Measurements from ENCODE around the gene UNK. TPM values are rescaled to one million over a fixed set of nuclear protein-coding genes. Genes with fewer than 3 reads are reported as not detected.
A peak's percentile ranks its signal among the peaks of the same experiment; 100 is the strongest.

UNK gene
- total and polyA plus RNA-seq, 2 donors (not counting 1 experiment from before 2014, with no cell fraction given): 35.5 to 70.3 TPM

DNA sequence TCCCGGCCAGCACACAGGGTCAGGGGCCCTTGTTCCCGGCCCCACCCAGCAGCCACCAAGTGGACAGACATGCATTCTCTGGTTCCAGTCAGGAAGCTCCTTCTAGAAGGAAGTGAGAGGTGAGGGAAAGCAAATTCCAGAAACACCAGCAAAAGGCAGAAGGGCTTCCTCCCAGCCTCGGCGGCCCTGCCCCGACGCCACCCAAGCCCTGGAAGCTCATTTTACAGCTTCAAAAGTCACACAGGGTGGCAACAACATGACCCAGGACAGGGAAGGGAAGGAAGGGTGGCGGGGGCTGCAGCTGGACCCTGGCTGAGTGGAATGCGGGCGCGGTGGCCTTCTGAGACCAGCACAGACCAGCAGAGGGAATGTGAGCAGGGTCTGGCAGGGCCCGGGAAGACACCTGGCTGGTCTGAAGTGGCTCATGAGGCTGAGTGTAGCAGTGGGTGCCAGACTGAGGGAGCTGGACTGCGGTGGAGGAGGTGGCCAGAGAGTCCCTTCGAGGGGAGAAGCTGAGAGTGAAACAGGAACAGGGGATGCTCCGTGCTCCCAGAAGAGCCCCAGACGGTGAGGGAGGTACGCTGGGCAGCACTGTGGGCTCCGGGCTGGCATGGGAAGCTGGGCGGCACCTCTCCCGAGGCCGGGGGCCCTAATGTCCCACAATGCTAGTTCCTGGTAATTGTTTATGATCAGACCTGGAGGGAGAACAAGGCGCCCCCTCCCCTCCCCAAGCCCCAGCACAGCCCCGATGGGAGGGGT lies 61.5 kb downstream of the UNK start:
- no peaks in the 10 kb centered on the region for H3K27me3 Mint-ChIP-seq
- WGBS (ENCODE audit: insufficient coverage): 94% methylated on average over 16 of the region's 22 CpGs
- H3K9me3 Mint-ChIP-seq (ENCODE audit: insufficient read depth): no peaks in the 10 kb centered on the region
- peak overlapping the region; percentile 60 for H3K4me3 Mint-ChIP-seq
- intact Hi-C loops (cut with micrococcal nuclease): loop anchor here (1.0 to 10.0 kb wide), 4 partner anchors 9 to 159 kb away; partner anchors contain the start of genes CDK3, TRIM65, UNK and WBP2
- H3K4me2 ChIP-seq (replicated peaks; ENCODE audit: low read depth, low read length, poor library complexity, severe bottlenecking): no peak overlapping the region
- no peak overlapping the region for H3K4me3 ChIP-seq (ENCODE audit: control extremely low read depth in 1 of 5, extremely low read depth in 1 of 5, insufficient read depth in 1 of 5, low read depth in 2 of 5, low read length in 4 of 5)
- ATAC-seq (ENCODE audit: low read depth): no peak
- H2AFZ ChIP-seq (ENCODE audit: insufficient read depth, low read depth, low read length, poor library complexity, severe bottlenecking): no peak overlapping the region
- DNase-seq: no peak
- POLR2A ChIA-PET: interaction anchor here (0.6 to 4.5 kb wide), 6 partner anchors 9 to 61 kb away, joined by 3 to 82 read pairs (median 6); partner anchors contain the start of genes TRIM65, UNK and WBP2
- TF ChIP-seq CTCF (IDR thresholded peaks at IDR 0.05): no peak
- no peak for TF ChIP-seq EZH2 (IDR thresholded peaks at IDR 0.05; ENCODE audit: borderline replicate concordance, insufficient read depth, low read depth, low read length, poor library complexity, severe bottlenecking)
- peaks cover 18% of the 10 kb centered on the region for H4K20me1 ChIP-seq (ENCODE audit: control insufficient read depth, insufficient read depth, low read length, poor library complexity, severe bottlenecking)
- peaks cover 53% of the 10 kb centered on the region for H3K79me2 ChIP-seq (ENCODE audit: control insufficient read depth, insufficient read depth, low read length)
- no peaks in the 10 kb centered on the region for H3K9me3 ChIP-seq (ENCODE audit: control extremely low read depth in 1 of 3, control insufficient read depth in 2 of 3, insufficient read depth in 1 of 3, low read length in 2 of 3)
- H3K27ac Mint-ChIP-seq: peak overlapping the region; percentile 56
- no peaks in the 10 kb centered on the region for H3K27me3 ChIP-seq (replicated peaks in 1 of 4; ENCODE audit: control extremely low read depth in 1 of 4, control insufficient read depth in 3 of 4, insufficient read depth in 4 of 4, low read length in 3 of 4)
- peak overlapping the region in 1 of 2 donors; percentile 92 for H3K27ac ChIP-seq (ENCODE audit: low read length in 2 of 2)
- peaks cover 17 to 43% of the 10 kb centered on the region in 2 donors for H3K4me1 ChIP-seq (ENCODE audit: control insufficient read depth in 2 of 2, insufficient read depth in 2 of 2, low read length in 2 of 2)
- peaks cover 26% of the 10 kb centered on the region for H3K4me1 Mint-ChIP-seq
- no peak overlapping the region for H3K9ac ChIP-seq (ENCODE audit: low read length)
- peaks cover 4 to 58% of the 10 kb centered on the region in 2 experiments for H3K36me3 ChIP-seq (replicated peaks in 1 of 2; ENCODE audit: control extremely low read depth in 1 of 2, control insufficient read depth in 1 of 2, extremely low read depth in 1 of 2, insufficient read depth in 2 of 2, low read length in 1 of 2)
- CTCF ChIA-PET: interaction anchor here (0.6 to 7.2 kb wide), 17 partner anchors 9 to 98 kb away, joined by 3 to 53 read pairs (median 7); partner anchors contain the start of genes GALK1, TRIM65 and WBP2

Measured in B cell (primary cell).